ENCODE results near the gene WDR87. TPM values are rescaled to one million over a fixed set of nuclear protein-coding genes. Genes with fewer than 3 reads are reported as not detected.

The WDR87 gene
- total RNA-seq, 2 experiments from 2014 or later, result not detected

- no peak overlapping the region for H3K27ac Mint-ChIP-seq
- TF ChIP-seq, protein P1, sequence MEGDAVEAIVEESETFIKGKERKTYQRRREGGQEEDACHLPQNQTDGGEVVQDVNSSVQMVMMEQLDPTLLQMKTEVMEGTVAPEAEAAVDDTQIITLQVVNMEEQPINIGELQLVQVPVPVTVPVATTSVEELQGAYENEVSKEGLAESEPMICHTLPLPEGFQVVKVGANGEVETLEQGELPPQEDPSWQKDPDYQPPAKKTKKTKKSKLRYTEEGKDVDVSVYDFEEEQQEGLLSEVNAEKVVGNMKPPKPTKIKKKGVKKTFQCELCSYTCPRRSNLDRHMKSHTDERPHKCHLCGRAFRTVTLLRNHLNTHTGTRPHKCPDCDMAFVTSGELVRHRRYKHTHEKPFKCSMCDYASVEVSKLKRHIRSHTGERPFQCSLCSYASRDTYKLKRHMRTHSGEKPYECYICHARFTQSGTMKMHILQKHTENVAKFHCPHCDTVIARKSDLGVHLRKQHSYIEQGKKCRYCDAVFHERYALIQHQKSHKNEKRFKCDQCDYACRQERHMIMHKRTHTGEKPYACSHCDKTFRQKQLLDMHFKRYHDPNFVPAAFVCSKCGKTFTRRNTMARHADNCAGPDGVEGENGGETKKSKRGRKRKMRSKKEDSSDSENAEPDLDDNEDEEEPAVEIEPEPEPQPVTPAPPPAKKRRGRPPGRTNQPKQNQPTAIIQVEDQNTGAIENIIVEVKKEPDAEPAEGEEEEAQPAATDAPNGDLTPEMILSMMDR (IDR thresholded peaks at IDR 0.05), result no peak
- CTCF ChIA-PET, result interaction anchor here (1.3 kb wide), 1 partner anchor 44 kb away, joined by 3 read pairs; no protein-coding TSS in a partner anchor
- no peaks in the 10 kb centered on the region for H3K4me1 Mint-ChIP-seq (ENCODE audit: low read depth)
- ATAC-seq, result no peak
- H3K9me3 Mint-ChIP-seq, result no peaks in the 10 kb centered on the region
- DNase-seq, result no peak
- peaks cover 3% of the 10 kb centered on the region for H3K36me3 Mint-ChIP-seq (ENCODE audit: low read depth)
- H3K27me3 Mint-ChIP-seq, result no peaks in the 10 kb centered on the region
- no peak overlapping the region for H3K4me3 Mint-ChIP-seq
- intact Hi-C loops (cut with micrococcal nuclease), result no loop called here
- POLR2A ChIA-PET, result no interaction called here
Observed at GRCh38 chr19:37946132-37946531, 39.7 kb upstream of the WDR87 start.

GRCh38 chr19:37943480-37943879 lies 37.1 kb upstream of the WDR87 start:
- POLR2A ChIA-PET, result no interaction called here
- no peak overlapping the region for H3K4me3 Mint-ChIP-seq
- no peak overlapping the region for H3K27ac Mint-ChIP-seq
- H3K27me3 Mint-ChIP-seq, result no peaks in the 10 kb centered on the region
- H3K4me1 Mint-ChIP-seq (ENCODE audit: low read depth), result no peaks in the 10 kb centered on the region
- H3K9me3 Mint-ChIP-seq, result no peaks in the 10 kb centered on the region
- CTCF ChIA-PET, result no interaction called here
- no peak for DNase-seq
- TF ChIP-seq, protein P1 (IDR thresholded peaks at IDR 0.05), result no peak
- H3K36me3 Mint-ChIP-seq (ENCODE audit: low read depth), result peaks cover under 1% of the 10 kb centered on the region
- intact Hi-C loops (cut with micrococcal nuclease), result no loop called here
- ATAC-seq, result no peak

GRCh38 chr19:37942516-37942902 lies 36.1 kb upstream of the WDR87 start:
- TF ChIP-seq, protein P1 (IDR thresholded peaks at IDR 0.05), result no peak
- POLR2A ChIA-PET, result no interaction called here
- Mint-ChIP-seq H3K4me3 (no peak overlapping the region), H3K9me3 (no peaks in the 10 kb centered on the region), H3K4me1 (ENCODE audit: low read depth) (peaks cover 4% of the 10 kb centered on the region), H3K36me3 (ENCODE audit: low read depth) (peaks cover 3% of the 10 kb centered on the region), H3K27ac (no peak overlapping the region), H3K27me3 (no peaks in the 10 kb centered on the region)
- DNase-seq (no peak), ATAC-seq (no peak)
- CTCF ChIA-PET, result no interaction called here
- intact Hi-C loops (cut with micrococcal nuclease), result no loop called here

- ATAC-seq (no peak), DNase-seq (no peak)
- Mint-ChIP-seq H3K36me3 (ENCODE audit: low read depth) (peaks cover 3% of the 10 kb centered on the region), H3K27ac (no peak overlapping the region), H3K9me3 (peaks cover under 1% of the 10 kb centered on the region), H3K4me1 (ENCODE audit: low read depth) (peaks cover 4% of the 10 kb centered on the region), H3K27me3 (no peaks in the 10 kb centered on the region), H3K4me3 (no peak overlapping the region)
- intact Hi-C loops (cut with micrococcal nuclease), result no loop called here
- ChIA-PET CTCF (no interaction called here), POLR2A (no interaction called here)
- TF ChIP-seq, protein P1 (IDR thresholded peaks at IDR 0.05), result no peak
Observed at GRCh38 chr19:37941782-37942515, 35.6 kb upstream of the WDR87 start.

GRCh38 chr19:37938353-37938752 lies 32.0 kb upstream of the WDR87 start:
- POLR2A ChIA-PET, result interaction anchor here (0.9 kb wide), 1 partner anchor 90 kb away, joined by 4 read pairs; no protein-coding TSS in a partner anchor
- Mint-ChIP-seq H3K4me3 (no peak overlapping the region), H3K27me3 (no peaks in the 10 kb centered on the region), H3K9me3 (peaks cover 20% of the 10 kb centered on the region), H3K27ac (no peak overlapping the region), H3K36me3 (ENCODE audit: low read depth) (peaks cover 26% of the 10 kb centered on the region), H3K4me1 (ENCODE audit: low read depth) (peaks cover 5% of the 10 kb centered on the region)
- intact Hi-C loops (cut with micrococcal nuclease), result no loop called here
- TF ChIP-seq, protein P1 (IDR thresholded peaks at IDR 0.05), result no peak
- CTCF ChIA-PET, result no interaction called here
- ATAC-seq, result no peak
- DNase-seq, result no peak

Measured in activated CD8-positive, alpha-beta T cell treated with anti-CD3 and anti-CD28 coated beads for 36 hours (primary cell).